CD4-positive, alpha-beta T cell treated with Interleukin-6 for 4 hours (primary cell): ENCODE measurements around the gene FBXL5.

ENCODE experiments used
- DNase-seq: peaks from one replicate; pipeline ENCODE4 v3.0.0-alpha.2; 2020; ENCODE audit warnings: mixed read lengths

FBXL5 gene

GRCh38 chr4:15655223-15656037, at the start of gene FBXL5:
FBXL5 (minus strand) TSS chr4:15655357; CDS start chr4:15655287, 70 bp downstream.
- peak; percentile 84 for DNase-seq

GRCh38 chr4:15704129-15704528, 49.0 kb upstream of the FBXL5 start:
- no peak for DNase-seq

- DNase-seq, result no peak
Measured at GRCh38 chr4:15703439-15703838, 48.3 kb upstream of the FBXL5 start.

GRCh38 chr4:15702941-15703403, 47.8 kb upstream of the FBXL5 start, which contains the start of gene BST1:
BST1 (plus strand) TSS chr4:15703065; CDS start chr4:15703145, 80 bp downstream.
- peak; percentile 59 for DNase-seq

- DNase-seq, result no peak
Measured at GRCh38 chr4:15696866-15697265, 41.7 kb upstream of the FBXL5 start.

- no peak for DNase-seq
Measured at GRCh38 chr4:15695729-15696128, 40.6 kb upstream of the FBXL5 start.

GRCh38 chr4:15695240-15695699, 40.1 kb upstream of the FBXL5 start:
- no peak for DNase-seq

- no peak for DNase-seq
Measured at GRCh38 chr4:15694431-15694830, 39.3 kb upstream of the FBXL5 start.

- DNase-seq, result no peak
Measured at GRCh38 chr4:15692602-15693001, 37.4 kb upstream of the FBXL5 start.

- no peak for DNase-seq
Measured at GRCh38 chr4:15691346-15692135, 36.4 kb upstream of the FBXL5 start.

GRCh38 chr4:15690020-15690809, 35.1 kb upstream of the FBXL5 start:
- no peak for DNase-seq

GRCh38 chr4:15689540-15689939, 34.4 kb upstream of the FBXL5 start:
- DNase-seq, result no peak

- no peak for DNase-seq
Measured at GRCh38 chr4:15688051-15688450, 32.9 kb upstream of the FBXL5 start.

GRCh38 chr4:15684498-15684897, 29.3 kb upstream of the FBXL5 start:
- no peak for DNase-seq

- DNase-seq, result no peak
Measured at GRCh38 chr4:15683143-15683495, 28.0 kb upstream of the FBXL5 start.

GRCh38 chr4:15682242-15683142, 27.3 kb upstream of the FBXL5 start:
- DNase-seq, result no peak

GRCh38 chr4:15681372-15682241, 26.4 kb upstream of the FBXL5 start, which contains the start of gene FAM200B:
FAM200B (plus strand) TSS chr4:15681827; CDS start chr4:15686978, 5,151 bp downstream.
- peak; percentile 96 for DNase-seq

- no peak for DNase-seq
Measured at GRCh38 chr4:15681067-15681371, 25.9 kb upstream of the FBXL5 start.

GRCh38 chr4:15677507-15677988, 22.4 kb upstream of the FBXL5 start:
- DNase-seq, result no peak

- no peak for DNase-seq
Measured at GRCh38 chr4:15676899-15677298, 21.7 kb upstream of the FBXL5 start.

GRCh38 chr4:15676039-15676438, 20.9 kb upstream of the FBXL5 start:
- DNase-seq, result no peak
